ENCODE results near the gene KY.

Gene KY

GRCh38 chr3:134672571-134672970 lies 21.7 kb upstream of the KY start:
- no peak for DNase-seq

GRCh38 chr3:134667956-134668355 lies 17.1 kb upstream of the KY start:
- no peak for DNase-seq

- no peak for DNase-seq
Observed at GRCh38 chr3:134667406-134667805, 16.6 kb upstream of the KY start.

- DNase-seq, result no peak
Observed at GRCh38 chr3:134666885-134667284, 16.1 kb upstream of the KY start.

GRCh38 chr3:134666466-134666865 lies 15.6 kb upstream of the KY start:
- no peak for DNase-seq

GRCh38 chr3:134666052-134666451 lies 15.2 kb upstream of the KY start:
- no peak for DNase-seq

- no peak for DNase-seq
Observed at GRCh38 chr3:134665243-134665642, 14.4 kb upstream of the KY start.

- DNase-seq, result peak in 3 of 58 donors; percentile 4 to 18 (median 12)
Observed at GRCh38 chr3:134663721-134664456, 13.1 kb upstream of the KY start.

- no peak for DNase-seq
Observed at GRCh38 chr3:134660046-134660441, 9.2 kb upstream of the KY start.

GRCh38 chr3:134659391-134660045 lies 8.7 kb upstream of the KY start:
- no peak for DNase-seq

GRCh38 chr3:134658555-134658954 lies 7.7 kb upstream of the KY start:
- no peak for DNase-seq

GRCh38 chr3:134656211-134656800 lies 5.5 kb upstream of the KY start:
- no peak for DNase-seq

GRCh38 chr3:134655706-134656105 lies 4.9 kb upstream of the KY start:
- no peak for DNase-seq

- no peak for DNase-seq
Observed at GRCh38 chr3:134654031-134654430, 3.2 kb upstream of the KY start.

- no peak for DNase-seq
Observed at GRCh38 chr3:134652886-134653630, 2.2 kb upstream of the KY start.

- no peak for DNase-seq
Observed at GRCh38 chr3:134652409-134652831, 1.6 kb upstream of the KY start.

- peak in 28 of 58 donors; percentile 6 to 81 (median 34) for DNase-seq
Observed at GRCh38 chr3:134651347-134652041, 672 bp upstream of the KY start.

GRCh38 chr3:134649106-134649705 lies 1.6 kb downstream of the KY start:
- no peak for DNase-seq

GRCh38 chr3:134647902-134648760 lies 2.7 kb downstream of the KY start:
- no peak for DNase-seq

GRCh38 chr3:134646086-134646485 lies 4.7 kb downstream of the KY start:
- DNase-seq, result no peak

Measured in anterior cingulate cortex (tissue), 58 donors.